Kidney (tissue), 14 donors: Measurements from ENCODE around the gene ZNF789. TPM values are rescaled to one million over a fixed set of nuclear protein-coding genes. Genes with fewer than 3 reads are reported as not detected.

Experiments
- DNase-seq, 5 donors: peaks; one replicate each; pipeline ENCODE4 v3.0.0-alpha.2; 2013 to 2020
- FAIRE-seq: peaks from 2 replicates; lab custom pipeline; 2012; peaks lifted over from hg19 to GRCh38; lab: Jason Lieb, UNC
- H3K27ac ChIP-seq, 2 donors: one replicate each; pipeline ENCODE4 v1.7.0; 2013; ENCODE audit warnings: low read depth in 2 of 2, low read length in 2 of 2, inconsistent platforms in 1 of 2
- H3K27me3 ChIP-seq: one replicate; pipeline ENCODE4 v1.7.1; 2013; ENCODE audit warnings: low read length, inconsistent platforms; ENCODE audit not compliant: control insufficient read depth, insufficient read depth
- H3K36me3 ChIP-seq, 3 donors: one replicate each; pipeline versions ENCODE4 v1.7.0 to v1.7.1; 2013; ENCODE audit warnings: low read length in 3 of 3, control low read depth in 1 of 3, inconsistent platforms in 1 of 3; ENCODE audit not compliant: insufficient read depth in 3 of 3, control insufficient read depth in 2 of 3
- H3K4me1 ChIP-seq, 3 donors: one replicate each; pipeline versions ENCODE4 v1.7.0 to v1.7.1; 2013; ENCODE audit warnings: low read length in 3 of 3, inconsistent platforms in 1 of 3, low read depth in 1 of 3; ENCODE audit not compliant: control insufficient read depth in 2 of 3, insufficient read depth in 2 of 3
- H3K4me3 ChIP-seq, 3 donors: one replicate each; pipeline versions ENCODE4 v1.7.0 to v1.8.1; 2013; ENCODE audit warnings: low read length in 3 of 3, control low read depth in 1 of 3, inconsistent platforms in 1 of 3
- H3K9ac ChIP-seq, 3 donors: one replicate each; pipeline versions ENCODE4 v1.7.0 to v1.7.1; 2013; ENCODE audit warnings: low read length in 3 of 3, control low read depth in 1 of 3, inconsistent platforms in 1 of 3
- H3K9me3 ChIP-seq, 3 donors: one replicate each; pipeline versions ENCODE4 v1.7.0 to v1.7.1; 2013; ENCODE audit warnings: low read length in 3 of 3, control low read depth in 1 of 3, inconsistent platforms in 1 of 3; ENCODE audit not compliant: control insufficient read depth in 2 of 3, insufficient read depth in 1 of 3
- CTCF ChIP-seq: IDR thresholded peaks from 3 replicates; pipeline ENCODE4 v1.5.1; 2012; ENCODE audit warnings: mild to moderate bottlenecking, moderate library complexity, borderline replicate concordance; ENCODE audit not compliant: insufficient read depth; ENCODE audit errors: extremely low read depth
- intact Hi-C: fragments of 100-400 bp; cut with DNase I; formaldehyde crosslinking; loops from one replicate; pipeline ENCODE4 v1.11.1; 2022
- polyA plus RNA-seq: library from polyadenylated mRNA; stranded (reverse); fragments of 350-450 nt; fragmentation: Illumina TruSeq; extraction: RNeasy Lipid Tissue Mini Kit (QIAGEN cat#74804); gene quantifications from one replicate; pipeline ENCODE4 v1.2.3, GENCODE V29; 2014; ENCODE audit warnings: low read depth, low replicate concordance; ENCODE audit not compliant: insufficient read depth
- total RNA-seq: library from RNA; stranded (reverse); fragmentation: NEBNext Ultra II Directional; extraction: Animal tissue kit (Norgen Biotek cat#: 25700); gene quantifications from one replicate; pipeline ENCODE4 v1.2.1, GENCODE V29; 2021
- donor health status: control.
- donor health status: control.
- donor health status: control.
- donor health status: control.
- donor health status: control.
- donor health status: DM: yes; HTN: yes; CAD: no.
- donor health status: Normal renal cell carcinoma (clear cell type).

ZNF789 gene
- total and polyA plus RNA-seq, 2 donors from 2014 or later = 10.6 to 14.8 TPM

DNA sequence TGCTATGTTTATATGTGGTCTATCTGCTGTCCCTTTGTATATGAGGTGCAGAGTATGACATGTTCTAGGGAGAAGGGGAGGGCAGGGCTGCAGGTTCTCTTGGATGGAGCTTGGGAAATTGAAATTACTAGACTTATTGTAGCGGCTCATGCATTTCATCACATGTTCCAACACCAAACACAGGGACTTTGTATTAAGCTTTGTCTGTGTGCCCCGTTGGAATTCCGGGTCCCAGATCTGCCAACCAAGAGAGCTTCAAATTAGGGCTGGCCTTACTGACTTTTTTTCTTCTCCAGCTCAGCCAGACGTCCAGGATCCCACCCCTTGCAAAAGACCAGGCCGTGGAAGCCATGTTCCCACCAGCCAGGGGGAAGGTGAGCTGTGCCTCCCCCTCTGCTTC, 3.4 kb downstream of the ZNF789 start:
- Histone ChIP-seq H3K4me3 (no peak overlapping the region), H3K9me3 (no peaks in the 10 kb centered on the region), H3K36me3 (peaks cover 0 to 2% (median 0%) of the 10 kb centered on the region in 3 donors), H3K4me1 (peaks cover 0 to 8% (median 3%) of the 10 kb centered on the region in 3 donors), H3K27ac (no peak overlapping the region), H3K9ac (no peak overlapping the region), H3K27me3 (no peaks in the 10 kb centered on the region)
- intact Hi-C loops = no loop called here
- TF ChIP-seq CTCF = no peak
- no peak for FAIRE-seq
- no peak for DNase-seq

DNA sequence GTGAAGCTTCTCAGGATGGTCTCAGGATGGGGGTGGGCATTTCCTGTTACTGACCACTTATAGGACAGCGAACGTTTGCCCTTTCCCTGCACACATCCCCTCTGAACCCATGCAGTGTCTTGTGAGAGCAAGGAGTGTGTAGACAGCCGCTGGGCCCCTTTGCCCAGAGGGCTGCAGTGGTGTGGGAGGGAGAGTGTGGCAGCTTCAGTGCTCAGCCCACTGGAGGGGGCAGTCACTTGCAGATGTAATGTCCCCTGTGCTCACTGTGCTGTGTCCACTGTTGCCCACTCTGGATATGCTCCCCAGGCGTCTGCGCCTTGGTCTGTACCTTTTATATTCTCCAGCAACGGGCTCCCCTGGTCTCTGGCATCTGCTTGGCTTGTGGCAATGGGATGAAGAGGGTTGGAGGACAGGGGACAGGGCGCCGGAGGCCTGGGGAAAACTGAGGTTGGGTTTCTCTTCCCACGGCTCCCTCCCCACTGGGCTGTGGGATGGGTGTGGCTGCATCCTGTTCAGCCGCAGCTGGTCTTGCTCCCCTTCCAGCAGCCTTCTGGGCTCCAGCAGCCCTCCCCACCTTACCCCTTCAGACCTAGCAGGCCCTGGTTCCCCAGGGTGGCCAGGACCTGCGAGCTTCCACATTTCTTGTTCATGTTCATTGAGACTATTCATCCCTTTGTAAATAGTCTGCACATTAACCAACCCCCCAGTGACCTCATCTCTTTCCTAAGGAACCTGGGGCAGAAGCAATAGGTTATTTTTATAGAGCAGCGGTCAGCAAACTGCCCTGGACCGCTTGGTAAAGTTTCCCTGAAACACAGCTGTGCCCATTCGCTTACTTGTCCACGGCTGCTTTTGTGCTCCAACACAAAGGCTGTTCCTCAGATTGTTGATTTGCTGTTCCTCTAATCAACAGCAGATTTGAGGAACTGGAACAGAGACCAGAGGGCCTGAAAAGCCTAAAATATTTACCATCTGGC, 6.1 kb downstream of the ZNF789 start:
- FAIRE-seq (no peak), DNase-seq (no peak)
- no peak for TF ChIP-seq CTCF
- Histone ChIP-seq H3K9ac (no peak overlapping the region), H3K27me3 (no peaks in the 10 kb centered on the region), H3K36me3 (peaks cover 0 to 2% (median 0%) of the 10 kb centered on the region in 3 donors), H3K9me3 (no peaks in the 10 kb centered on the region), H3K27ac (no peak overlapping the region), H3K4me1 (peaks cover 0 to 3% (median 0%) of the 10 kb centered on the region in 3 donors), H3K4me3 (no peak overlapping the region)
- intact Hi-C loops = no loop called here

DNA sequence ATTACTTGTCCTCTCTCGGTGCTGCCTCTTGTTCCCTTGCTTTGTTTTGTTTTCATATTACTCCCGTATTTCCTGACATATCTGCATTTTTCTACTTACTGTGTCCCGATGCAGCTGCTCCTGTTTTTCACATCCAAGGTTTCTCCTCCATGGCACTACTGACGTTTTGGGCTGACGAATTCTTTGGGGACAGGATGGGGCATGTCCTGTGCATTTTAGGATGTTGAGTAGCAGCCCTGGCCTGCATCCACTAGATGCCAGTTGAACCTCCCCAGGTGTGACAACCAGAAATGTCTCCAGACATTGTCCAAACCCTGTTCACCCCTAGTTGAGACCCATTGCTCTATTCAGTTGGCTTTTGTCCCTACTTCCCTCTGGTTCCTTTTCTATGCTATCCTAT, 12.4 kb downstream of the ZNF789 start:
- FAIRE-seq = no peak
- no peak for DNase-seq
- H3K27ac ChIP-seq = no peak overlapping the region
- H3K36me3 ChIP-seq = no peaks in the 10 kb centered on the region
- intact Hi-C loops = no loop called here
- H3K27me3 ChIP-seq = no peaks in the 10 kb centered on the region
- H3K4me3 ChIP-seq = no peak overlapping the region
- no peaks in the 10 kb centered on the region for H3K9me3 ChIP-seq
- TF ChIP-seq CTCF = no peak
- no peak overlapping the region for H3K9ac ChIP-seq
- no peaks in the 10 kb centered on the region for H3K4me1 ChIP-seq
